Body of pancreas (tissue), 4 donors: ENCODE measurements around the gene CNTNAP2.

Source experiments
- CTCF ChIP-seq, 7 experiments: fragments of 450-650 bp in 4 of 7; fragments of 200-600 bp in 3 of 7; sonication (generic) in 3 of 7; IDR thresholded peaks; one replicate each; pipeline ENCODE4 v1.5.1; 2016 to 2019; ENCODE audit warnings: antibody characterized with exemption in 7 of 7
- POLR2A ChIP-seq, 3 donors: fragments of 450-650 bp; IDR thresholded peaks; one replicate each; pipeline ENCODE4 v1.6.1; 2016; ENCODE audit warnings: antibody characterized with exemption in 3 of 3, mild to moderate bottlenecking in 2 of 3

- no peak for TF ChIP-seq CTCF (IDR thresholded peaks at IDR 0.05)
- no peak for TF ChIP-seq POLR2A (IDR thresholded peaks at IDR 0.05)
These were observed 758.1 kb downstream of the CNTNAP2 start for GRCh38 chr7:146874722-146875121.
